GM23338 (cell line): ENCODE measurements around the gene SPOCK2. TPM values are rescaled to one million over a fixed set of nuclear protein-coding genes. Genes with fewer than 3 reads are reported as not detected.

Source experiments
- ATAC-seq: fragments of 200-7000 bp; cut with Tn5 transposase; 3 replicates; pipeline ENCODE4 v1.9.1; 2020
- DNase-seq: peaks from one replicate; pipeline ENCODE4 v3.0.0-alpha.2; 2015; ENCODE audit warnings: low spot score
- H2AFZ ChIP-seq: fragments of 200-600 bp; sonication (generic); 2 replicates; pipeline ENCODE4 v1.8.0; 2016; ENCODE audit warnings: antibody characterized with exemption, mild to moderate bottlenecking, moderate library complexity
- H3F3A ChIP-seq: fragments of 200-600 bp; sonication (generic); replicated peaks from 2 replicates; pipeline ENCODE4 v1.8.0; 2017; ENCODE audit warnings: antibody characterized with exemption, mixed run types, low read depth
- H3K27ac ChIP-seq: fragments of 200-600 bp; sonication (generic); 2 replicates; pipeline ENCODE4 v1.6.1; 2016; ENCODE audit warnings: low read depth
- H3K27me3 ChIP-seq: fragments of 200-600 bp; sonication (generic); 2 replicates; pipeline ENCODE4 v1.8.0; 2016; ENCODE audit warnings: mild to moderate bottlenecking, mixed run types, moderate library complexity; ENCODE audit not compliant: insufficient read depth
- H3K36me3 ChIP-seq: fragments of 200-600 bp; sonication (generic); 2 replicates; pipeline ENCODE4 v1.8.0; 2016; ENCODE audit warnings: mild to moderate bottlenecking; ENCODE audit not compliant: insufficient read depth
- H3K4me1 ChIP-seq: fragments of 200-600 bp; sonication (generic); 2 replicates; pipeline ENCODE4 v1.8.0; 2016; ENCODE audit warnings: mild to moderate bottlenecking, moderate library complexity; ENCODE audit not compliant: insufficient read depth
- H3K4me2 ChIP-seq: fragments of 200-600 bp; sonication (generic); 2 replicates; pipeline ENCODE4 v1.7.1; 2017; ENCODE audit warnings: mixed run types
- H3K4me3 ChIP-seq: fragments of 200-600 bp; sonication (generic); 2 replicates; pipeline ENCODE4 v1.6.1; 2016; ENCODE audit warnings: mixed run types
- H3K79me2 ChIP-seq: fragments of 200-600 bp; sonication (generic); replicated peaks from 2 replicates; pipeline ENCODE4 v1.8.0; 2017; ENCODE audit warnings: mild to moderate bottlenecking; ENCODE audit not compliant: insufficient read depth
- H3K9me2 ChIP-seq: fragments of 200-600 bp; sonication (generic); 2 replicates; pipeline ENCODE4 v1.8.0; 2017; ENCODE audit not compliant: insufficient read depth
- H4K20me1 ChIP-seq: fragments of 200-600 bp; sonication (generic); replicated peaks from 2 replicates; pipeline ENCODE4 v1.8.0; 2017; ENCODE audit warnings: mild to moderate bottlenecking; ENCODE audit not compliant: insufficient read depth
- H3K27ac Mint-ChIP-seq: 2 replicates; pipeline ENCODE4 v1.8.0; 2020; ENCODE audit warnings: inconsistent platforms, mild to moderate bottlenecking, moderate library complexity, mixed read lengths
- H3K27me3 Mint-ChIP-seq: 3 replicates; pipeline ENCODE4 v1.8.0; 2022; ENCODE audit warnings: low read depth, mild to moderate bottlenecking, moderate library complexity, mixed read lengths, inconsistent platforms; ENCODE audit not compliant: insufficient read depth, poor library complexity
- H3K36me3 Mint-ChIP-seq: 3 replicates; pipeline ENCODE4 v1.8.0; 2021; ENCODE audit warnings: low read depth, mild to moderate bottlenecking, inconsistent platforms, moderate library complexity, mixed read lengths
- H3K4me1 Mint-ChIP-seq: 3 replicates; pipeline ENCODE4 v1.8.0; 2020; ENCODE audit warnings: mild to moderate bottlenecking, inconsistent platforms, mixed read lengths
- H3K4me3 Mint-ChIP-seq: 3 replicates; pipeline ENCODE4 v1.8.0; 2021; ENCODE audit warnings: moderate library complexity, mild to moderate bottlenecking, inconsistent platforms, mixed read lengths
- H3K9me3 Mint-ChIP-seq: 3 replicates; pipeline ENCODE4 v1.8.0; 2020; ENCODE audit warnings: moderate library complexity, mild to moderate bottlenecking, inconsistent platforms, mixed read lengths
- CREB1 ChIP-seq: fragments of 250-450 bp; sonication (Bioruptor Pico); IDR thresholded peaks from 2 replicates; pipeline ENCODE4 v1.5.0; 2020; ENCODE audit warnings: low read depth, mild to moderate bottlenecking, moderate library complexity
- ETS1 ChIP-seq: IDR thresholded peaks from 2 replicates; pipeline ENCODE4 v1.6.1; 2016; ENCODE audit warnings: antibody characterized with exemption
- EZH2 ChIP-seq: fragments of 200-600 bp; sonication (generic); IDR thresholded peaks from one replicate; pipeline ENCODE4 v1.8.0; 2017; ENCODE audit warnings: antibody characterized with exemption, mild to moderate bottlenecking, low read depth; ENCODE audit not compliant: unreplicated experiment
- EZH2phosphoT487 ChIP-seq: fragments of 200-600 bp; sonication (generic); IDR thresholded peaks from one replicate; pipeline ENCODE4 v1.8.1; 2018; ENCODE audit warnings: antibody characterized with exemption; ENCODE audit not compliant: unreplicated experiment
- NANOG ChIP-seq: IDR thresholded peaks from 2 replicates; pipeline ENCODE4 v1.6.1; 2016; ENCODE audit warnings: antibody characterized with exemption, borderline replicate concordance
- REST ChIP-seq: IDR thresholded peaks from one replicate; pipeline ENCODE4 v1.6.1; 2018; ENCODE audit warnings: antibody characterized with exemption; ENCODE audit not compliant: unreplicated experiment
- STAT1 ChIP-seq: IDR thresholded peaks from one replicate; pipeline ENCODE4 v1.6.1; 2016; ENCODE audit warnings: antibody characterized with exemption; ENCODE audit not compliant: unreplicated experiment
- ZNF114 ChIP-seq: fragments of 250-450 bp; sonication (Bioruptor Pico); IDR thresholded peaks from 2 replicates; pipeline ENCODE4 v1.5.0; 2020; ENCODE audit warnings: mild to moderate bottlenecking, moderate library complexity
- ZNF331 ChIP-seq: fragments of 250-450 bp; sonication (Bioruptor Pico); IDR thresholded peaks from 2 replicates; pipeline ENCODE4 v1.5.0; 2020; ENCODE audit warnings: low read depth, mild to moderate bottlenecking, moderate library complexity
- polyA plus RNA-seq: library from polyadenylated mRNA; unstranded; fragments of >200 nt; fragmentation: Nextera tagmentation; extraction: Ambion mirVana; gene quantifications from 2 replicates; pipeline ENCODE4 v1.2.1, GENCODE V29; 2016
- total RNA-seq: library from RNA; depleted of rRNA; stranded (reverse); fragments of >200 nt; shearing (Covaris generic); gene quantifications from 2 replicates; pipeline ENCODE4 v1.2.3, GENCODE V29; 2014
- TF ChIP-seq, protein P1 (sequence below): fragments of 250-450 bp; sonication (Bioruptor Pico); IDR thresholded peaks from 2 replicates; pipeline ENCODE4 v1.5.0; 2020; ENCODE audit warnings: mild to moderate bottlenecking, moderate library complexity

Gene SPOCK2
- total and polyA plus RNA-seq, 2 experiments from 2014 or later, result 1.3 to 3.6 TPM

DNA sequence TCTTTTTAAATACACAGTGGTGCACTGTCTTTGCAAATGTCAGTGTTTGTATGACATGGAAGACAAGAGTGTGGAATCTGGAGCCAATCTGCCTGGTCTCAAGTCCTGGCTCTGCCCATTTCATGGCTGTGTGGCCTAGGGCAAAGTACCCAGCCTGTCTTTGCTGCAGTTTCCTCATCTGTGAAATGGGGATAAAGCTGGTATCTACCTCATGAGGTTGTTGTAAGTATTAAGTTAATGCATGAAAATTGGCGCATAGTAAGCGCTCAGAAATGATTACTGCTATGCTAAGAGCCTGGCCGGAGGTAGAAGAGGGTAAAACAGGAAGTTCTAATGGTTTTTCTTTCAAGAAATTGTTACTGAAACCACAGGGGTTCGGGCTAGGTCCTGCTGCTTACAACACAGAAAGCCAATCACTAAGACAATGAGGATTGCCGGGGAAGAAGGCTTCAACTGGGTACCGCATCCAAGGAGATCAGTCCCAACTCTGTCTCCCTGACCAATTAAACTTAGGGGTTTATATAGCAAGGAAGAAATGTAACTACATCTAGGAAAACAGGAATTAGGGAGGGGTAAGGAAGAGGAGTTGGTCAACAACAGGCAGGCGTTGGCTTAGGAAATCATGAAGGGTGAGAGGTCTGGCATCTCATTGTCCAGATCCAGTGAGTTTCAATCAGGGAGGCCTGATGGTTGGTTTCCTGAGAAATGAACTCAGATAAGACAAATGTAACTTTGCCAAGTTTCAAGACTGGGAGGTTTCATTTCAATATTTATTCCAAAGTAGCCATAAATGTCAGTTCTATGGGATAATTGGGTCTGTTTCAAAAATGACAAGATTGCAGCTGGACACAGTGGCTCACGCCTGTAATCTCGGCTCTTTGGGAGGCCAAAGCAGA is 67.2 kb downstream of the SPOCK2 start:
- no peaks in the 10 kb centered on the region for H3F3A ChIP-seq
- H3K9me2 ChIP-seq, result no peaks in the 10 kb centered on the region
- no peak overlapping the region for H3K4me2 ChIP-seq
- no peak overlapping the region for H3K27ac ChIP-seq
- no peaks in the 10 kb centered on the region for H4K20me1 ChIP-seq
- DNase-seq (no peak), ATAC-seq (no peak)
- Mint-ChIP-seq H3K4me1 (peaks cover 5% of the 10 kb centered on the region; the same call in 2 of the 3 replicates), H3K4me3 (no peak overlapping the region), H3K27ac (no peak overlapping the region), H3K9me3 (no peaks in the 10 kb centered on the region), H3K27me3 (peaks cover 6% of the 10 kb centered on the region), H3K36me3 (no peaks in the 10 kb centered on the region)
- H3K79me2 ChIP-seq, result no peaks in the 10 kb centered on the region
- H3K36me3 ChIP-seq, result no peaks in the 10 kb centered on the region
- no peaks in the 10 kb centered on the region for H3K4me1 ChIP-seq
- no peak overlapping the region for H3K4me3 ChIP-seq
- TF ChIP-seq ETS1, result no peak
- no peak for TF ChIP-seq ZNF331 (CRISPR knock-in tag)
- TF ChIP-seq, protein P1, sequence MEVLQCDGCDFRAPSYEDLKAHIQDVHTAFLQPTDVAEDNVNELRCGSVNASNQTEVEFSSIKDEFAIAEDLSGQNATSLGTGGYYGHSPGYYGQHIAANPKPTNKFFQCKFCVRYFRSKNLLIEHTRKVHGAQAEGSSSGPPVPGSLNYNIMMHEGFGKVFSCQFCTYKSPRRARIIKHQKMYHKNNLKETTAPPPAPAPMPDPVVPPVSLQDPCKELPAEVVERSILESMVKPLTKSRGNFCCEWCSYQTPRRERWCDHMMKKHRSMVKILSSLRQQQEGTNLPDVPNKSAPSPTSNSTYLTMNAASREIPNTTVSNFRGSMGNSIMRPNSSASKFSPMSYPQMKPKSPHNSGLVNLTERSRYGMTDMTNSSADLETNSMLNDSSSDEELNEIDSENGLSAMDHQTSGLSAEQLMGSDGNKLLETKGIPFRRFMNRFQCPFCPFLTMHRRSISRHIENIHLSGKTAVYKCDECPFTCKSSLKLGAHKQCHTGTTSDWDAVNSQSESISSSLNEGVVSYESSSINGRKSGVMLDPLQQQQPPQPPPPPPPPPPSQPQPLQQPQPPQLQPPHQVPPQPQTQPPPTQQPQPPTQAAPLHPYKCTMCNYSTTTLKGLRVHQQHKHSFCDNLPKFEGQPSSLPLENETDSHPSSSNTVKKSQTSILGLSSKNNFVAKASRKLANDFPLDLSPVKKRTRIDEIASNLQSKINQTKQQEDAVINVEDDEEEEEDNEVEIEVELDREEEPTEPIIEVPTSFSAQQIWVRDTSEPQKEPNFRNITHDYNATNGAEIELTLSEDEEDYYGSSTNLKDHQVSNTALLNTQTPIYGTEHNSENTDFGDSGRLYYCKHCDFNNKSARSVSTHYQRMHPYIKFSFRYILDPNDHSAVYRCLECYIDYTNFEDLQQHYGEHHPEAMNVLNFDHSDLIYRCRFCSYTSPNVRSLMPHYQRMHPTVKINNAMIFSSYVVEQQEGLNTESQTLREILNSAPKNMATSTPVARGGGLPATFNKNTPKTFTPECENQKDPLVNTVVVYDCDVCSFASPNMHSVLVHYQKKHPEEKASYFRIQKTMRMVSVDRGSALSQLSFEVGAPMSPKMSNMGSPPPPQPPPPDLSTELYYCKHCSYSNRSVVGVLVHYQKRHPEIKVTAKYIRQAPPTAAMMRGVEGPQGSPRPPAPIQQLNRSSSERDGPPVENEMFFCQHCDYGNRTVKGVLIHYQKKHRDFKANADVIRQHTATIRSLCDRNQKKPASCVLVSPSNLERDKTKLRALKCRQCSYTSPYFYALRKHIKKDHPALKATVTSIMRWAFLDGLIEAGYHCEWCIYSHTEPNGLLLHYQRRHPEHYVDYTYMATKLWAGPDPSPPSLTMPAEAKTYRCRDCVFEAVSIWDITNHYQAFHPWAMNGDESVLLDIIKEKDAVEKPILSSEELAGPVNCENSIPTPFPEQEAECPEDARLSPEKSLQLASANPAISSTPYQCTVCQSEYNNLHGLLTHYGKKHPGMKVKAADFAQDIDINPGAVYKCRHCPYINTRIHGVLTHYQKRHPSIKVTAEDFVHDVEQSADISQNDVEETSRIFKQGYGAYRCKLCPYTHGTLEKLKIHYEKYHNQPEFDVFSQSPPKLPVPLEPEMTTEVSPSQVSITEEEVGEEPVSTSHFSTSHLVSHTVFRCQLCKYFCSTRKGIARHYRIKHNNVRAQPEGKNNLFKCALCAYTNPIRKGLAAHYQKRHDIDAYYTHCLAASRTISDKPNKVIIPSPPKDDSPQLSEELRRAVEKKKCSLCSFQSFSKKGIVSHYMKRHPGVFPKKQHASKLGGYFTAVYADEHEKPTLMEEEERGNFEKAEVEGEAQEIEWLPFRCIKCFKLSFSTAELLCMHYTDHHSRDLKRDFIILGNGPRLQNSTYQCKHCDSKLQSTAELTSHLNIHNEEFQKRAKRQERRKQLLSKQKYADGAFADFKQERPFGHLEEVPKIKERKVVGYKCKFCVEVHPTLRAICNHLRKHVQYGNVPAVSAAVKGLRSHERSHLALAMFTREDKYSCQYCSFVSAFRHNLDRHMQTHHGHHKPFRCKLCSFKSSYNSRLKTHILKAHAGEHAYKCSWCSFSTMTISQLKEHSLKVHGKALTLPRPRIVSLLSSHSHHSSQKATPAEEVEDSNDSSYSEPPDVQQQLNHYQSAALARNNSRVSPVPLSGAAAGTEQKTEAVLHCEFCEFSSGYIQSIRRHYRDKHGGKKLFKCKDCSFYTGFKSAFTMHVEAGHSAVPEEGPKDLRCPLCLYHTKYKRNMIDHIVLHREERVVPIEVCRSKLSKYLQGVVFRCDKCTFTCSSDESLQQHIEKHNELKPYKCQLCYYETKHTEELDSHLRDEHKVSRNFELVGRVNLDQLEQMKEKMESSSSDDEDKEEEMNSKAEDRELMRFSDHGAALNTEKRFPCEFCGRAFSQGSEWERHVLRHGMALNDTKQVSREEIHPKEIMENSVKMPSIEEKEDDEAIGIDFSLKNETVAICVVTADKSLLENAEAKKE, result no peak
- TF ChIP-seq ZNF114 (CRISPR knock-in tag), result no peak
- no peak for TF ChIP-seq EZH2
- no peak for TF ChIP-seq NANOG
- TF ChIP-seq REST, result no peak
- TF ChIP-seq STAT1, result no peak
- no peak for TF ChIP-seq EZH2phosphoT487
- no peak for TF ChIP-seq CREB1 (CRISPR knock-in tag)
- no peaks in the 10 kb centered on the region for H3K27me3 ChIP-seq
- no peak overlapping the region for H2AFZ ChIP-seq
